Muscle of leg (tissue), 11 donors: Measurements from ENCODE around the gene ATP2B3. TPM values are rescaled to one million over a fixed set of nuclear protein-coding genes. Genes with fewer than 3 reads are reported as not detected.

ENCODE experiments used
- DNase-seq: peaks from one replicate; pipeline ENCODE4 v3.0.0; 2013
- H3K27ac ChIP-seq: one replicate; pipeline ENCODE4 v1.5.1; 2013; ENCODE audit warnings: mild to moderate bottlenecking, low read length, control low read depth
- H3K27me3 ChIP-seq: one replicate; pipeline ENCODE4 v1.6.1; 2013; ENCODE audit warnings: low read length; ENCODE audit not compliant: control insufficient read depth, insufficient read depth
- H3K36me3 ChIP-seq: one replicate; pipeline ENCODE4 v1.6.1; 2013; ENCODE audit warnings: low read length; ENCODE audit not compliant: control insufficient read depth, insufficient read depth
- H3K4me1 ChIP-seq: one replicate; pipeline ENCODE4 v1.6.1; 2013; ENCODE audit warnings: low read length; ENCODE audit not compliant: control insufficient read depth, insufficient read depth
- H3K4me3 ChIP-seq: one replicate; pipeline ENCODE4 v1.5.1; 2013; ENCODE audit warnings: low read length, control low read depth
- H3K9me3 ChIP-seq: replicated peaks from 2 replicates; pipeline ENCODE4 v1.6.1; 2013; ENCODE audit warnings: low read depth, low read length; ENCODE audit not compliant: control insufficient read depth
- WGBS: methylation state at CpG from one replicate; pipeline ENCODE4 v1.1.5; 2013; ENCODE audit warnings: missing lambda C conversion rate; ENCODE audit not compliant: insufficient coverage; 5-methylcytosine and 5-hydroxymethylcytosine counted together
- polyA plus RNA-seq, 8 donors: library from polyadenylated mRNA; unstranded; fragments of 120-200 nt; gene quantifications; one replicate each; pipeline versions ENCODE4 v1.2.1 to v1.2.3, GENCODE V29; 2013; ENCODE audit warnings: inconsistent platforms in 1 of 8, low replicate concordance in 1 of 8; ENCODE audit not compliant: insufficient read length in 8 of 8, insufficient read depth in 1 of 8
- total RNA-seq: library from RNA; stranded (reverse); fragments of 120-200 nt; gene quantifications from one replicate; pipeline ENCODE4 v1.2.4, GENCODE V29; 2013

ATP2B3 gene
- total and polyA plus RNA-seq, 9 donors = 0.18 to 0.56 (median 0.29) TPM

DNA sequence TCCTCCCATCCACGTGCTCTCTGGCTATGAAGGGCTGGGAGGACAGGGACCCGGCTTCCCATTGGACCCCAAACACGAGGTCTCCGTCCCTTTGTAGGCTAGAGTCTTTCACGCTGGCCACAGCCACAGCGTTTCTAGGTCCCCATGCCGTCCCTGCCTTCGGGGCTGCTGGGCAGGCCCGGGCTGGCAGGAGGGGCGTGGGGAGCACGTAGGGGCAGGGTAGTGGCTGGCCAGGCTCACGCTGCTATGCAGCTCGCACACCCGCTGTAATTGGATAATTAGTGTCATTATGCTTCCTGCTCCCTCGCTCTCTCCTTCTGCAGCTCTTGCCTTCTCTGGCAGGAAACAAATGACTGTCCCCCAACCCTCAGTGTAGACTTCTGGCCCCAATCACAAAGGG is 9.8 kb downstream of the ATP2B3 start:
- Histone ChIP-seq H3K27me3 (peaks cover 37% of the 10 kb centered on the region), H3K27ac (no peak overlapping the region), H3K36me3 (no peaks in the 10 kb centered on the region), H3K4me3 (no peak overlapping the region), H3K4me1 (peaks cover 13% of the 10 kb centered on the region), H3K9me3 (no peaks in the 10 kb centered on the region)
- WGBS = 55% methylated on average over 11 of the region's 15 CpGs
- no peak for DNase-seq

DNA sequence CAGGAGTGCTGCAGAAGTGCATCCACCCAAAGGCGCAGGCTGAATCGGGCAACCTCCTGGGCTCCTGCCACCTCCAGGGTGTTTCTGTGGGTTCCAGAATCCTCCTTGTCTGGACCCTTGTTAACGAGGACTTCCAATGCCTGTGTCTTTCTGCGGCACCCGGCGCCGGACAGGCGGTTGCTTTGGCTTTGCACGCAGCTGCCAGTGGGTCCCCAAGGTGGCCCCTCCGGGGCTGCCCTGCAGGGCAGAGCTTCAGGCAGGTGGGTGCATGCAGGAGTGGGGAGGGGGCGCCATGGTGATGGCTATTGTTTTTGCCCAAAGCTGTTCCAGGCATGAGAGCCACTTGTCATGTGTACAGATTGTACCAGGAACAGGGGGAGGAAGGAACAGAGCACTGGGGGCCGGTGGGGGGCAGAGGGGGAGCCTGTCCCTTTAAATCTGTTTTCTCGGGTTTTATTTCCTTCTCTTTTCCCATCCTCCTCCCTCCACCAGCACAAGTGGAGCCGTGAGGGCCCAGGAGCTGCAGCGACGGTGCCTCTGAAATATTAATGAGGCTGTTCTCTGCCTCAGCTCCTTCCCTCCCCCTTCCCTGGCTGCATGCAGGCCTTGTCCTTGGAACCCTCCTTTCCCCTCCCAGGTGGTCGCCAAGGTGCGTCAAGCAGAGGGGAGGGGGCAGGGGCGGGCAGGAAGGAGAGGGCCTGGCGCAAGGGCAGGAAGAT is 13.1 kb downstream of the ATP2B3 start:
- DNase-seq = no peak
- Histone ChIP-seq H3K4me1 (peaks cover 38% of the 10 kb centered on the region), H3K9me3 (no peaks in the 10 kb centered on the region), H3K27ac (no peak overlapping the region), H3K4me3 (no peak overlapping the region), H3K27me3 (peaks cover 26% of the 10 kb centered on the region), H3K36me3 (no peaks in the 10 kb centered on the region)
- 76% methylated on average over 15 of the region's 20 CpGs for WGBS

DNA sequence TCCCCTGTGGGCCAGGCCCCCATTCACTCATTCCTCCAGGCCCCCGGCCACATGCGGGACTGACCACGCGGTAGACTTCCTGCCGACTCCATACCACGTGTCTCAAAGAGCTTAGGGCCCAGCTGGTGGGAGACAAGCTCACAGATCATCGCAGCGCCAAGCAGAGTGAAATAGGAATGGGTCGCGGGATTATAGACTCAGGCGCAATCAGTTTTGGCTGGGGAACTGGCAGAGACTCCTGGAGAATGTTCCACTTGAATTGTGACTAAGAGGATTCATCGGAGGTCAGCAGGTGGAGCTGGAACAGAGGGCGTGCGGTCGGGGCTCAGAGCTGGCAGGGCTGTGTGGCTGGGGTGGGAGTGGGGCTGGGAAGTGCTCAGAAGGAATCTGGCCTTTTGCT is 15.6 kb downstream of the ATP2B3 start:
- peak overlapping the region; percentile 13 for H3K27ac ChIP-seq
- no peaks in the 10 kb centered on the region for H3K9me3 ChIP-seq
- H3K4me1 ChIP-seq = peaks cover 46% of the 10 kb centered on the region
- WGBS = 64% methylated on average over 12 of the region's 15 CpGs
- no peak overlapping the region for H3K4me3 ChIP-seq
- H3K27me3 ChIP-seq = peaks cover 5% of the 10 kb centered on the region
- peak; percentile 64 for DNase-seq
- no peaks in the 10 kb centered on the region for H3K36me3 ChIP-seq

DNA sequence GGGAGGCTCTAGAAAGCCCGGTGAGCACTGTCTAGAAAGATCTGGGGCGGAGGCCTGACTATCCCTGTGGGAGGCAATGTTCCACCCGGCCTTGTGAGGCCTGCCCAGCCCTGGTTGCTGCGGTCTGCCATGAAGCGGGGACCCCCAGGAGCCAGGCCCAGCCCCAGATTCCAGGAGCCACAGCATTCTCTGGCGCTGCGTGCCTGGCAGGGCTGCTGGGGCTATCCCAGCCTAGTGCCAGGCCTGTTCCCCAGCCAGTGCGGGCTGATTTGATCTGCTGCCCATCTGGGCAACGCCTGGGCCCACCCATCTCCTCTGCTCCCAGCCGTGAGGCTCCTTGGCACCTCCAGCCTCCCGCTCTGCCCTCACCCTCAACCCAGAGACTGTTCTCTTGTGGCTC is 19.6 kb downstream of the ATP2B3 start:
- Histone ChIP-seq H3K36me3 (no peaks in the 10 kb centered on the region), H3K27ac (peak overlapping the region; percentile 57), H3K4me1 (peaks cover 68% of the 10 kb centered on the region), H3K4me3 (no peak overlapping the region), H3K9me3 (no peaks in the 10 kb centered on the region), H3K27me3 (peaks cover 8% of the 10 kb centered on the region)
- no peak for DNase-seq
- WGBS = 78% methylated on average over 9 of the region's 11 CpGs

DNA sequence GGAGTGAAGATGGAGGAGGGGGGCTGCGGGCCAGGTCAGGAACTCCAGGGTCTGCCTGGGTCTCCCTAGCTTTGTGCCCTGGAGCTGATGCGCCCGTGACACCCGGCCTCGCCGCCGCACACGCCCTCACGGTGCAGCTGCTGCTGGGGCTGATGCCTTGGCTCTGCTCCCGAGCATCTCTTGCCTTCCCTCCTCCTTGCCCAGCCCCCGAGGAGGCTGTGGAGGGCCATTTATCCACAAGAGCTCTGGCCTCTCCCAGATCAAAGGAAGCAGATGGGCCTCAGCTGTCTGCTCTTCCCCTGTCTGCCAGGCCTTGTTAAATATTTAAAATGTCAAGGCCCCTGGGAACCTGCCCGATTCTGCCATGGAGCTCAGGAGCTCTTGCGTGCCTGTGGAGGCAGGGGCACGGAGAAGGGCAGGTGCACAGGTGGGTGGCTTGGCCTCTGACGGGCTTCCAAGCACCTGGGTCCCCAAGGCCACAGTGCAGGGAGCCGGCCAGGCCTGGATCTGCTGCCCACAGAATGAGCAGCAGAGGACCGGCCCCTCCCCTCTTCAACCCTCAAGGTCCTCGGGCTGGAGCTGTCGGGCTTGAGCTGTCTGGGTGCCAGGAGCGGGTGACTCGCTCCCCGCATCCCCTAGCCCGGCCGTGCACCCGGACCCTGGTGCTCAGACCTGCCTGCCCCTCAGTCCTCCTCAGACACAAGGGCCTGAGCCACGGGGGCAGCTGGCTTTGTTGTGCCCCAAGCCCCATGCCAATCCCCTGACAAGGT is 20.3 kb downstream of the ATP2B3 start:
- WGBS = 60% methylated on average over 26 of the region's 26 CpGs
- H3K27me3 ChIP-seq = peaks cover 8% of the 10 kb centered on the region
- peak; percentile 72 for DNase-seq

DNA sequence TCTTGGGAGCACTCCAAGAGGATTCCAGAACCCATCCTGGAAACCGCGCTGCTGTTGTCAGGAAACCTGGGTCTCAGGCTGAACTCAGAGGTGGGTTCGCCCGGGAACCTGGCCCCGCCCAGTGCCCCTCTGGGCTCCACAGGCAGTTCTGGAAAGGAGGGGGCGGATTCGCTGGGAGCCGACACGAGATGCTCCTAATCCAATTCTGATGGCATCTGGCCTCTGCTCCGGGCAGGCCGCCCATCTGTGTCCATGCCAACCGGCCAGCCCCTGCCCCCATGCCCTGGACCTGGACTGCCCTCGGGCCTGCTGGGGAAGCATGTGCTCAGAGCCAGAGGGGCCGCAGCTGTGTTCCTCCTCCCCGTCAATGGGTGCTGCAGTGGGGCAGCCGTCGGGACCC is 21.0 kb downstream of the ATP2B3 start:
- WGBS = 82% methylated on average over 17 of the region's 17 CpGs
- peak; percentile 44 for DNase-seq
- Histone ChIP-seq H3K4me3 (no peak overlapping the region), H3K27me3 (peaks cover 3% of the 10 kb centered on the region), H3K4me1 (peaks cover 54% of the 10 kb centered on the region), H3K9me3 (peaks cover 2% of the 10 kb centered on the region), H3K27ac (peak overlapping the region; percentile 65), H3K36me3 (no peaks in the 10 kb centered on the region)

More for the DNA sequence above, 20.3 kb downstream of the ATP2B3 start:
- Histone ChIP-seq H3K9me3 (peaks cover 1% of the 10 kb centered on the region), H3K27ac (peak overlapping the region; percentile 65), H3K36me3 (no peaks in the 10 kb centered on the region), H3K4me1 (peaks cover 61% of the 10 kb centered on the region), H3K4me3 (no peak overlapping the region)

DNA sequence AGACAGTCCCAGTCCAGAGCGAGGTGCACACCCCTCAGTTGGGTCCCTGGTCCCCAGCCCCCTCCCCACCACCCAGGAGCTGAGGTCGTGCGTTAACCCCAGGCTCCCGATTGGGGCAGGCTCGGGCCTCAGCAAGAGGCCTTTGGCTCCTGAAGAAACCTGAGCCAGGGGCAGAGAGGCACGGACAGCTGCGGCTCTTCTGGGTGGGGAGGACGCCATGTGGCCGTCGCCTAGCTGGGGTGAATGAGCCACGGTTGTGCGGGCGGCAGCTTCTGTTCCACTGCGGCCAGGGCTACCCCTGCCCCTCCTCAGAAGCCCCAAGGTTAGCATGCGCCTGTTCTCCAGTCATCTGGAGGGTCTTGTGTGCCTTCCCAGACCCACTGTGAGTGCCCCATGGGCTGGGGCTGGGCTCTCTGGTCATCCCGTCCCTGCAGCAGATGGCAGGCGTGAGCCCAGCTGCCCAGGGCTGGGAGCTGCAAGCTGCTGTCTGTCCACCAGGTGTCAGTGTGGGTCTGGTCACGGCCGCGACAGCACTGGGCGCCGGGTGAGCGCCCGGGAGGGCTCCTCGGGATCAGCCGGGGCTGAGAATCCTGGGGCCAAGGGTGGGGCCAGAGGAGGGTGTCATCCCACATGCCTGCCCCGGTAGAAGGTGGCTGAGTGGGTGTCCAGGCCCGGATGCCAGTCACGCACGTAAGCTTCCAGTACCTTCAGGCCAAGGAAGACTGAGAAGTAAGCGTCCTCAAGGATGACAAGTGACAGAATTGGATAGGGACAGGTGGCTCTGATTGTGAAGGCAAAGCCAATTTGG is 21.9 kb downstream of the ATP2B3 start:
- Histone ChIP-seq H3K4me3 (no peak overlapping the region), H3K36me3 (no peaks in the 10 kb centered on the region), H3K9me3 (peaks cover 2% of the 10 kb centered on the region), H3K4me1 (peaks cover 45% of the 10 kb centered on the region), H3K27me3 (peaks cover 3% of the 10 kb centered on the region), H3K27ac (peak overlapping the region; percentile 65)
- 44% methylated on average over 31 of the region's 31 CpGs for WGBS
- DNase-seq = peak; percentile 63

DNA sequence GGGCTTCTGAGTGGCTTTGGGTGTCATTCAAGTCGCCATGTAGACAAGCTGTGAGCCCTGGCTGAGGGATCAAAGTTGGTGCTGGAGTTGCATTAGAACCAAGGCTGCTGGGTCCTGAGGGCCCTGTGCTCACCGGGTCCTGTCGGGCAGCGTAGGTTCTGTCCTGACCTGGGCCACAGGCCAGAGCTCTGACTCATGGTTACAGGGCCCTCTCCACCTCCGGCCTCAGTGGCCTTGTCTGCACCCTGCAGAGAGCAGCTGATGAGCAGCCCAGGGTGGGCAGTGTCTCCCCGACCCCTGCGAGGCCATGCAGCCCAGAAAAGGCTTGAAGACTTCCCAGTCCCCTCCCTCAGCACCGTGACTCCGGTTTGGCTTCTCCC is 22.5 kb downstream of the ATP2B3 start:
- H3K36me3 ChIP-seq = no peaks in the 10 kb centered on the region
- H3K4me3 ChIP-seq = no peak overlapping the region
- DNase-seq = no peak
- peak overlapping the region; percentile 65 for H3K27ac ChIP-seq
- H3K4me1 ChIP-seq = peaks cover 41% of the 10 kb centered on the region
- peaks cover 2% of the 10 kb centered on the region for H3K9me3 ChIP-seq
- H3K27me3 ChIP-seq = peaks cover 3% of the 10 kb centered on the region
- WGBS = 72% methylated on average over 9 of the region's 9 CpGs

DNA sequence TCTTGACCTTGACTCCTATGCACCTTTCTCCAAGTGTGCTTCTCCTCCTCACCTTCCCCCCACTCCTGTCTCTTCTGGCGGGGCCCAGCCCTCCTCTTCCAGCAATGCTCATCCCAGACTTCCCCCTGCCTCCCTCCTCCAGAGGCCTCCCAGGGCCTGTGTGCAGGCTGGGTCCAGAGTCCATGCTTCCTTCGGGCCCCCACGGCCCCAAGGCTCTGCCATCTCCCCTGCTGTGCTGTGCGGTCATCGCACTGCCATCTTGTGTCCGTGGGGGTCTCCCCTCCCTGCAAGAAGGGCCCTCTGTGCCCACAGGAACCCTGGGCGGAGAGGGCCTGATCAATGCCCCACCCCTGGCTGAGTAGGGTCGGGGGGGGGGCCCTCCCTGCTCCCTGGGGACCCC is 27.3 kb downstream of the ATP2B3 start:
- Histone ChIP-seq H3K4me3 (no peak overlapping the region), H3K27ac (no peak overlapping the region)
- WGBS = 63% methylated on average over 6 of the region's 8 CpGs

DNA sequence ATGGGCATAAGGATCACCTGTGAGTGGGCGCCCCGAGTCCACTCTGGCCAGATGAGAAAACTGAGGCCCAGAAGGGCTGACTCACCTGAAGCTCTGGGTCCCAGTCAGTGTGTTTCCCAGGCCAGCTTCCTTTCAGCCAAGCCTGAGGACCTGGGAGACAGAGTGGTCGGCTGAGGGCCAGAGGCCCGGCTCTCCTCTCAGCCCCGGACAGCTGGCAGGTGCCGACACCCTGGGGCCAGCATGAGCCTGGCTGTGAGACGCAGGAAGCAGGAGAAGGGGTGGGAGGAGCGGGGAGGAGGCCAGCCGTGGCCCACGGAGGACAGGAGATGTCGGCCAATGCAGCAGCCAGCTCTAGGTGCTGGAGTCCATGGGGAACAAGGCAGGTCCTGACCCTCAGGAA is 28.9 kb downstream of the ATP2B3 start:
- H3K27me3 ChIP-seq = peaks cover 5% of the 10 kb centered on the region
- no peak overlapping the region for H3K4me3 ChIP-seq
- H3K4me1 ChIP-seq = no peaks in the 10 kb centered on the region
- no peaks in the 10 kb centered on the region for H3K36me3 ChIP-seq
- no peak for DNase-seq
- WGBS = 66% methylated on average over 11 of the region's 11 CpGs
- H3K9me3 ChIP-seq = peaks cover 2% of the 10 kb centered on the region
- no peak overlapping the region for H3K27ac ChIP-seq

More for the DNA sequence above, 27.3 kb downstream of the ATP2B3 start:
- no peak for DNase-seq
- H3K4me1 ChIP-seq = peaks cover 7% of the 10 kb centered on the region
- peaks cover 7% of the 10 kb centered on the region for H3K27me3 ChIP-seq
- peaks cover 2% of the 10 kb centered on the region for H3K9me3 ChIP-seq
- no peaks in the 10 kb centered on the region for H3K36me3 ChIP-seq
